ENCODE results near the gene TBC1D22A.

Gene TBC1D22A

DNA sequence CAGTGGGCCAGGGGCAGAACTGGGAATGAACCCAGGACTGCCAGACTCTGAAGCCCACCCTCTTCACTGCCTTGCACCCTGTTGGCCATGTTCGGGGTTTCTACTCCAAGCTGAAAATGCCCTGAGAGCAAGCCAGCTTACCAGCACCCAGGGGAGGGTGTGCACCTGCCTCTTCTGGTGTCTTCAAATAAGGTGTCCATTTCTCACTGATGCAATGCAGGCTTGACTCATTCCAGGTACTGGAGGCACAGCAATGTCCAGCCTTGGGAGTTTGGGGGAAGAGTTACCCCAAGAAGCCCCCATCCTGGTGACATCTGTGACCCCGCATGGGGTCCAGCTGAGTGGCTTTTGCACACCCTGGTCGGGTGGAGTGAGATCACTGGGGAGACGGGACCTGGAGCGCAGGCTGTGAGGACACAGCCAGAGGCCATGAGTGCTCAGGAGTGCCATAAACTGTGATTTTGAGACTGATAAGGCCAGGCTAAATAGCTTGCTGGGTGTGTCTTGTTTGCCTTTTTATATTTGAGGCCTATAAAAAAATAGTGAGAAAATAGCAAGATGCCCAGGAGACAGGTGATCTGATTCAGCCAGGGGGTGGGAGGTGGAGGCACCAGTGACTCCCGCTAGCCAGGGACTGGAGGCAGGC is 19.8 kb upstream of the TBC1D22A start:
- Histone ChIP-seq H3K9me3 (ENCODE audit: insufficient read depth, low read length) (peaks cover 8% of the 10 kb centered on the region), H2AFZ (ENCODE audit: low read depth, low read length) (no peak overlapping the region)

DNA sequence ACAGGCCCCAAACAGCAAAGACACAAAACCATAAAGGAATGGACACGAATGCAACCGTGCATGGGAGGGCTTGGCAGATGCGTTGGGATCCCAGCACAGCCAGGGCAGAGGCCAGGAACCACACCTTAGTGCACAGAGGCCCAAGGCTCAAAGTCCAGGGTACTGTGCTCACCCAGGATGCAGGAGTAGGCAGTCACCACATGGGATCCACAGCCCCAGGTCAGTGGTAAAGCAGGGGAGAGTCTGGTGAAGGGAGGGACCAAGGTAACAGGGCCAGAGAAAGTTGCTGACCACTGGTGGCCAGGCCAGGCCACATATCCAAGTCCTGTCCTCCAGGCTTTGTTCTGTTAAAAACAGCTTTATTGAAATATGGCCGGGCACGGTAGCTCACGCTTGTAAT is 17.9 kb upstream of the TBC1D22A start:
- H3K4me2 ChIP-seq (ENCODE audit: low read length): no peak overlapping the region
- H3K9ac ChIP-seq (ENCODE audit: low read length): no peak overlapping the region
- H4K20me1 ChIP-seq (ENCODE audit: insufficient read depth, low read length): no peaks in the 10 kb centered on the region
- no peaks in the 10 kb centered on the region for H3K79me2 ChIP-seq (ENCODE audit: low read length)
- H2AFZ ChIP-seq (ENCODE audit: low read depth, low read length): no peak overlapping the region
- no peak overlapping the region for H3K4me3 ChIP-seq (ENCODE audit: low read length)
- peaks cover 5% of the 10 kb centered on the region for H3K4me1 ChIP-seq (ENCODE audit: low read length)
- H3K27ac ChIP-seq (ENCODE audit: low read length): no peak overlapping the region
- peaks cover 8% of the 10 kb centered on the region for H3K9me3 ChIP-seq (ENCODE audit: insufficient read depth, low read length)
- H3K27me3 ChIP-seq (ENCODE audit: low read depth, low read length): peaks cover 18% of the 10 kb centered on the region
- TF ChIP-seq EZH2phosphoT487 (IDR thresholded peaks at IDR 0.05; ENCODE audit: low read depth): no peak
- TF ChIP-seq, protein P1, sequence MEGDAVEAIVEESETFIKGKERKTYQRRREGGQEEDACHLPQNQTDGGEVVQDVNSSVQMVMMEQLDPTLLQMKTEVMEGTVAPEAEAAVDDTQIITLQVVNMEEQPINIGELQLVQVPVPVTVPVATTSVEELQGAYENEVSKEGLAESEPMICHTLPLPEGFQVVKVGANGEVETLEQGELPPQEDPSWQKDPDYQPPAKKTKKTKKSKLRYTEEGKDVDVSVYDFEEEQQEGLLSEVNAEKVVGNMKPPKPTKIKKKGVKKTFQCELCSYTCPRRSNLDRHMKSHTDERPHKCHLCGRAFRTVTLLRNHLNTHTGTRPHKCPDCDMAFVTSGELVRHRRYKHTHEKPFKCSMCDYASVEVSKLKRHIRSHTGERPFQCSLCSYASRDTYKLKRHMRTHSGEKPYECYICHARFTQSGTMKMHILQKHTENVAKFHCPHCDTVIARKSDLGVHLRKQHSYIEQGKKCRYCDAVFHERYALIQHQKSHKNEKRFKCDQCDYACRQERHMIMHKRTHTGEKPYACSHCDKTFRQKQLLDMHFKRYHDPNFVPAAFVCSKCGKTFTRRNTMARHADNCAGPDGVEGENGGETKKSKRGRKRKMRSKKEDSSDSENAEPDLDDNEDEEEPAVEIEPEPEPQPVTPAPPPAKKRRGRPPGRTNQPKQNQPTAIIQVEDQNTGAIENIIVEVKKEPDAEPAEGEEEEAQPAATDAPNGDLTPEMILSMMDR (IDR thresholded peaks at IDR 0.05; ENCODE audit: low read depth, low read length): no peak
- no peaks in the 10 kb centered on the region for H3K36me3 ChIP-seq (replicated peaks; ENCODE audit: low read depth, low read length)

More for the DNA sequence above, 19.8 kb upstream of the TBC1D22A start:
- Histone ChIP-seq H4K20me1 (ENCODE audit: insufficient read depth, low read length) (no peaks in the 10 kb centered on the region), H3K9ac (ENCODE audit: low read length) (no peak overlapping the region), H3K79me2 (ENCODE audit: low read length) (peaks cover 3% of the 10 kb centered on the region; the same call in 1 of the 2 replicates), H3K27me3 (ENCODE audit: low read depth, low read length) (peaks cover 10% of the 10 kb centered on the region; the same call in 1 of the 2 replicates), H3K4me2 (ENCODE audit: low read length) (no peak overlapping the region), H3K4me1 (ENCODE audit: low read length) (peaks cover 11% of the 10 kb centered on the region), H3K36me3 (replicated peaks; ENCODE audit: low read depth, low read length) (no peaks in the 10 kb centered on the region), H3K27ac (ENCODE audit: low read length) (no peak overlapping the region), H3K4me3 (ENCODE audit: low read length) (no peak overlapping the region)
- TF ChIP-seq, protein P1 (IDR thresholded peaks at IDR 0.05; ENCODE audit: low read depth, low read length): no peak
- no peak for TF ChIP-seq EZH2phosphoT487 (IDR thresholded peaks at IDR 0.05; ENCODE audit: low read depth)

GRCh38 chr22:46746192-46746591 is 16.3 kb upstream of the TBC1D22A start:
- peaks cover 12% of the 10 kb centered on the region for H3K4me1 ChIP-seq (ENCODE audit: low read length)
- H2AFZ ChIP-seq (ENCODE audit: low read depth, low read length): no peak overlapping the region
- no peak overlapping the region for H3K4me3 ChIP-seq (ENCODE audit: low read length)
- H3K36me3 ChIP-seq (replicated peaks; ENCODE audit: low read depth, low read length): no peaks in the 10 kb centered on the region
- no peak for TF ChIP-seq EZH2phosphoT487 (IDR thresholded peaks at IDR 0.05; ENCODE audit: low read depth)
- TF ChIP-seq, protein P1 (IDR thresholded peaks at IDR 0.05; ENCODE audit: low read depth, low read length): no peak
- peaks cover 8% of the 10 kb centered on the region for H3K9me3 ChIP-seq (ENCODE audit: insufficient read depth, low read length)
- H3K9ac ChIP-seq (ENCODE audit: low read length): no peak overlapping the region
- no peak overlapping the region for H3K27ac ChIP-seq (ENCODE audit: low read length)
- H3K4me2 ChIP-seq (ENCODE audit: low read length): no peak overlapping the region
- H3K27me3 ChIP-seq (ENCODE audit: low read depth, low read length): peaks cover 21% of the 10 kb centered on the region
- no peaks in the 10 kb centered on the region for H4K20me1 ChIP-seq (ENCODE audit: insufficient read depth, low read length)
- no peaks in the 10 kb centered on the region for H3K79me2 ChIP-seq (ENCODE audit: low read length)

- H3K9me3 ChIP-seq (ENCODE audit: insufficient read depth, low read length): peaks cover 8% of the 10 kb centered on the region
- TF ChIP-seq, protein P1 (IDR thresholded peaks at IDR 0.05; ENCODE audit: low read depth, low read length): no peak
- no peak for TF ChIP-seq EZH2phosphoT487 (IDR thresholded peaks at IDR 0.05; ENCODE audit: low read depth)
- H3K79me2 ChIP-seq (ENCODE audit: low read length): no peaks in the 10 kb centered on the region
- H3K4me2 ChIP-seq (ENCODE audit: low read length): no peak overlapping the region
- H3K9ac ChIP-seq (ENCODE audit: low read length): no peak overlapping the region
- no peak overlapping the region for H3K27ac ChIP-seq (ENCODE audit: low read length)
- peaks cover 12% of the 10 kb centered on the region for H3K4me1 ChIP-seq (ENCODE audit: low read length)
- H3K27me3 ChIP-seq (ENCODE audit: low read depth, low read length): peaks cover 22% of the 10 kb centered on the region
- H3K4me3 ChIP-seq (ENCODE audit: low read length): no peak overlapping the region
- H4K20me1 ChIP-seq (ENCODE audit: insufficient read depth, low read length): no peaks in the 10 kb centered on the region
- H3K36me3 ChIP-seq (replicated peaks; ENCODE audit: low read depth, low read length): no peaks in the 10 kb centered on the region
- H2AFZ ChIP-seq (ENCODE audit: low read depth, low read length): no peak overlapping the region
Observed at GRCh38 chr22:46746620-46747019, 15.8 kb upstream of the TBC1D22A start.

Data from OCI-LY3 (cell line).